Chondrocyte (in vitro differentiated cells): ENCODE measurements around the gene SLC35A2. TPM values are rescaled to one million over a fixed set of nuclear protein-coding genes. Genes with fewer than 3 reads are reported as not detected.

Source experiments
- DNase-seq: peaks from one replicate; pipeline ENCODE4 v3.0.0; 2021; ENCODE audit warnings: mixed read lengths, low spot score
- H3K27ac Mint-ChIP-seq: one replicate; pipeline ENCODE4 v1.8.0; 2021; ENCODE audit warnings: mild to moderate bottlenecking, moderate library complexity, mixed read lengths; ENCODE audit not compliant: unreplicated experiment
- H3K27me3 Mint-ChIP-seq: 2 replicates; pipeline ENCODE4 v1.8.0; 2021; ENCODE audit warnings: low read depth, mixed read lengths
- H3K36me3 Mint-ChIP-seq: 2 replicates; pipeline ENCODE4 v1.8.0; 2021; ENCODE audit warnings: low read depth, mixed read lengths
- H3K4me1 Mint-ChIP-seq: 2 replicates; pipeline ENCODE4 v1.8.0; 2021; ENCODE audit warnings: low read depth, mild to moderate bottlenecking, mixed read lengths
- H3K4me3 Mint-ChIP-seq: one replicate; pipeline ENCODE4 v1.8.0; 2021; ENCODE audit warnings: mild to moderate bottlenecking, moderate library complexity, mixed read lengths; ENCODE audit not compliant: unreplicated experiment
- H3K9me3 Mint-ChIP-seq: 2 replicates; pipeline ENCODE4 v1.8.0; 2021; ENCODE audit warnings: low read depth, mixed read lengths
- total RNA-seq: library from RNA; stranded (reverse); gene quantifications from 3 replicates; pipeline ENCODE4 v1.2.1, GENCODE V29; 2021
- TF ChIP-seq, protein P1 (sequence below): fragments of 200-600 bp; sonication (generic); IDR thresholded peaks from 2 replicates; pipeline ENCODE4 v1.5.0; 2021; ENCODE audit warnings: antibody characterized with exemption, mild to moderate bottlenecking, moderate library complexity

The SLC35A2 gene
- total RNA-seq, 1 donor from 2014 or later, result 39.2 TPM

DNA sequence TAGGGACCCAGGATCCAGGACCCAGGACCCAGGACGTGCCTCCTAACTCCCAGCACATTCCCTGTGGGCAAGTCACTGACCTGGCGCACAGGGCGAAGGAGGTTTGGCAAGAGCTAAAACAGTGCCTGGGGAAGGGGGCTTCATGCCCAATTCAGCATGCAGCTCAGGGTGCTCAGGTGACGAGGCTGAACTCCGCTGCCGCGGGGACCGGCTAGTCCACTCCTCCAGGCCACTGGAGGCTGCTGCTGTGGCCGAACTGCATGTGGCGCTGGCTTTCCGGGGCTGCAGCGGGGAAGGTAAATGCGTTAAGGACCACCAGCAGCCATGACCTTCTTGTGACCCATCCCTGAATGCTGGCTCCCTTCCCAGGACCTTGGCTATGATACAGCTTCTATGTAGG is 12.3 kb upstream of the SLC35A2 start:
- TF ChIP-seq, protein P1, sequence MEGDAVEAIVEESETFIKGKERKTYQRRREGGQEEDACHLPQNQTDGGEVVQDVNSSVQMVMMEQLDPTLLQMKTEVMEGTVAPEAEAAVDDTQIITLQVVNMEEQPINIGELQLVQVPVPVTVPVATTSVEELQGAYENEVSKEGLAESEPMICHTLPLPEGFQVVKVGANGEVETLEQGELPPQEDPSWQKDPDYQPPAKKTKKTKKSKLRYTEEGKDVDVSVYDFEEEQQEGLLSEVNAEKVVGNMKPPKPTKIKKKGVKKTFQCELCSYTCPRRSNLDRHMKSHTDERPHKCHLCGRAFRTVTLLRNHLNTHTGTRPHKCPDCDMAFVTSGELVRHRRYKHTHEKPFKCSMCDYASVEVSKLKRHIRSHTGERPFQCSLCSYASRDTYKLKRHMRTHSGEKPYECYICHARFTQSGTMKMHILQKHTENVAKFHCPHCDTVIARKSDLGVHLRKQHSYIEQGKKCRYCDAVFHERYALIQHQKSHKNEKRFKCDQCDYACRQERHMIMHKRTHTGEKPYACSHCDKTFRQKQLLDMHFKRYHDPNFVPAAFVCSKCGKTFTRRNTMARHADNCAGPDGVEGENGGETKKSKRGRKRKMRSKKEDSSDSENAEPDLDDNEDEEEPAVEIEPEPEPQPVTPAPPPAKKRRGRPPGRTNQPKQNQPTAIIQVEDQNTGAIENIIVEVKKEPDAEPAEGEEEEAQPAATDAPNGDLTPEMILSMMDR, result no peak
- Mint-ChIP-seq H3K4me3 (no peak overlapping the region), H3K4me1 (peaks cover 16% of the 10 kb centered on the region), H3K9me3 (peaks cover 5% of the 10 kb centered on the region), H3K27me3 (no peaks in the 10 kb centered on the region), H3K27ac (no peak overlapping the region), H3K36me3 (peaks cover 10% of the 10 kb centered on the region)
- no peak for DNase-seq

- peaks cover 33% of the 10 kb centered on the region for H3K4me1 Mint-ChIP-seq
- peaks cover 5% of the 10 kb centered on the region for H3K9me3 Mint-ChIP-seq
- H3K4me3 Mint-ChIP-seq, result no peak overlapping the region
- no peak for DNase-seq
- H3K27ac Mint-ChIP-seq, result no peak overlapping the region
- H3K36me3 Mint-ChIP-seq, result peaks cover 10% of the 10 kb centered on the region
- TF ChIP-seq, protein P1, result no peak
- no peaks in the 10 kb centered on the region for H3K27me3 Mint-ChIP-seq
Measured at GRCh38 chrX:48920718-48921104, 9.3 kb upstream of the SLC35A2 start.

GRCh38 chrX:48919947-48920717 is 8.7 kb upstream of the SLC35A2 start:
- no peak for DNase-seq
- peaks cover 7% of the 10 kb centered on the region for H3K36me3 Mint-ChIP-seq
- H3K4me1 Mint-ChIP-seq, result peaks cover 33% of the 10 kb centered on the region

DNA sequence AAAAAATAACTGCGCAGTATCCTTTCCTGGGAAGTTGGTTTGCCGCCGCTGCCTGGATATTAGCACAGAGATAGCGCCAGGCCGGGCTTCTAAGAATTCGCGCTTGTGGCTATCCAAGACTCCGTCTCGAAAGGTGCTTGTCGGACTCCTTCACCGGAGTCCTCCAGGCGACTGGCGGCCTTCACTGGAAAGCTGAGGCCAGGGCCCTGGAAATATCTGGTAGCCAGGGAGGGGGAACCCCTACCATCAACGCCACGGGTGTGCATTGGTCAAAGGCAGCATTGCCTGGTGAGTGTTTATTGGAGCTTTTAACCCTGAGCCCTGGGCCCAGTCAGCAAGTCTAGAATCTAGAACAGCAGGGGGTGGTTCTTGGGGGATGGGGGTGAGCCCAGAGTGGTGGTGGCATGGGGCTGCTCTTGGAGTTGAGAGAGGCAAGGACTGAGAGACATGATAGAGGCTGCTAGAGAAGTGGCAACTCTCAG is 8.0 kb upstream of the SLC35A2 start:
- Mint-ChIP-seq H3K4me1 (peaks cover 33% of the 10 kb centered on the region), H3K27ac (peak overlapping the region; percentile 67), H3K27me3 (no peaks in the 10 kb centered on the region), H3K9me3 (peaks cover 3% of the 10 kb centered on the region), H3K36me3 (peaks cover 10% of the 10 kb centered on the region), H3K4me3 (peak overlapping the region; percentile 75)
- TF ChIP-seq, protein P1, result no peak
- no peak for DNase-seq

More at GRCh38 chrX:48919947-48920717, 8.7 kb upstream of the SLC35A2 start:
- H3K27ac Mint-ChIP-seq, result peak overlapping the region; percentile 67
- TF ChIP-seq, protein P1, result no peak
- no peaks in the 10 kb centered on the region for H3K27me3 Mint-ChIP-seq
- peaks cover 5% of the 10 kb centered on the region for H3K9me3 Mint-ChIP-seq
- H3K4me3 Mint-ChIP-seq, result no peak overlapping the region

DNA sequence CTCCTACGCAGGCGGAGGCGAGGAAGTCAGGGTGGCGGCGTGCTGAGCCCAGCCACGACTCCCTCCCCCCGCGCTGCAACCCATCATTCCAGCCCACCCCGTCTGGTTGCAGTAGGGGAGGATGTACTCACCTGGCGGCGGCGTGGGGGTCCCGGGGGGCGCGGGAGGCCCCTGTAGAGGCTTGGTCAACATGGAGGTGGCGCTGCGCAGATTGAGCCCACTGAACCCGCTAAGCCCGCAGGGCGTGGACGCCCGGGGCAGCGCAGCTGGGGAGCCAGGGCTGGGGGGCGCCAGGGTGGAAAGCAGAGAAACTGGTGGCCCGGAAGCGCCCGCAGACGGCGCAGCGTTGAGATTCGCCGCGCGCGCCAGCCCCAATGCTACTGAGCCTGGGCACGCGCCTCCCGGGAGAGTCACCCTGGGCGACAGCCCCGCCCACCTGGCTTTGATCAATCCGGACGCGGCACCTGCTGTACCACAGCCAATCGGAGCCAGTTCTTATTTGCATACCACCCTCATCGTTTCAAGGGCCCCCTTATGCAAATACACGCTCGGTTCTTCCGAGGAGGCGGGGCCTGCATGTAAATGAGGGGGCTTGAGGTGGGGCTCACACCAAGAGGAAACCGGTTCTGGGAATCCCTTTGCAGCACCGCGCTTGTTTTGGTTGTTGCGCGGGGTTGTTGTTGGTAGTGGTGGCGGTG is 7.3 kb upstream of the SLC35A2 start, which contains the start of gene PIM2:
Gene PIM2 (minus strand): TSS at position 382 of the 698 bp plus-strand sequence. CDS start 190 bp downstream, at position 192.
- Mint-ChIP-seq H3K27me3 (no peaks in the 10 kb centered on the region), H3K9me3 (no peaks in the 10 kb centered on the region), H3K4me3 (peak within 1 kb of the TSS; percentile 75), H3K36me3 (peaks cover 7% of the 10 kb centered on the region), H3K4me1 (peaks cover 33% of the 10 kb centered on the region), H3K27ac (peak within 1 kb of the TSS; percentile 85)
- TF ChIP-seq, protein P1, result peak; percentile 27
- no peak for DNase-seq
